Neural progenitor cell (in vitro differentiated cells): ENCODE measurements around the gene NFATC4. TPM values are rescaled to one million over a fixed set of nuclear protein-coding genes. Genes with fewer than 3 reads are reported as not detected.
A peak's percentile ranks its signal among the peaks of the same experiment; 100 is the strongest.

Source experiments
- DNase-seq: peaks from one replicate; pipeline ENCODE4 v3.0.0-alpha.2; 2016; ENCODE audit warnings: low spot score
- H2AFZ ChIP-seq: fragments of 200-600 bp; sonication (generic); replicated peaks from 2 replicates; pipeline ENCODE4 v1.6.1; 2016; ENCODE audit warnings: antibody characterized with exemption
- H3F3A ChIP-seq: fragments of 200-600 bp; sonication (generic); 2 replicates; pipeline ENCODE4 v1.6.1; 2016; ENCODE audit warnings: antibody characterized with exemption, low read depth
- H3K27ac ChIP-seq: fragments of 200-600 bp; sonication (generic); 2 replicates; pipeline ENCODE4 v1.5.1; 2016; ENCODE audit warnings: mild to moderate bottlenecking
- H3K27me3 ChIP-seq: fragments of 200-600 bp; sonication (generic); 2 replicates; pipeline ENCODE4 v1.6.1; 2016; ENCODE audit warnings: mild to moderate bottlenecking, moderate library complexity
- H3K36me3 ChIP-seq: fragments of 200-600 bp; sonication (generic); 2 replicates; pipeline ENCODE4 v1.5.1; 2016
- H3K4me1 ChIP-seq: fragments of 200-600 bp; sonication (generic); 2 replicates; pipeline ENCODE4 v1.6.1; 2016; ENCODE audit warnings: mixed run types
- H3K4me2 ChIP-seq: fragments of 200-600 bp; sonication (generic); 2 replicates; pipeline ENCODE4 v1.6.1; 2016
- H3K4me3 ChIP-seq: fragments of 200-600 bp; sonication (generic); 2 replicates; pipeline ENCODE4 v1.5.1; 2016
- H3K79me2 ChIP-seq: fragments of 200-600 bp; sonication (generic); 2 replicates; pipeline ENCODE4 v1.6.1; 2016; ENCODE audit warnings: low read depth
- H3K9ac ChIP-seq: fragments of 200-600 bp; sonication (generic); 2 replicates; pipeline ENCODE4 v1.6.1; 2016
- H3K9me3 ChIP-seq: fragments of 200-600 bp; sonication (generic); 2 replicates; pipeline ENCODE4 v1.5.1; 2016; ENCODE audit warnings: low read depth
- H4K20me1 ChIP-seq: fragments of 200-600 bp; sonication (generic); 2 replicates; pipeline ENCODE4 v1.6.1; 2016; ENCODE audit warnings: low read depth
- H3K27ac Mint-ChIP-seq: 3 replicates; pipeline ENCODE4 v1.8.0; 2021; ENCODE audit warnings: mixed read lengths
- H3K27me3 Mint-ChIP-seq: 2 replicates; pipeline ENCODE4 v1.8.0; 2022; ENCODE audit warnings: low read depth, mild to moderate bottlenecking, inconsistent platforms, moderate library complexity, mixed read lengths; ENCODE audit not compliant: insufficient read depth
- H3K36me3 Mint-ChIP-seq: 3 replicates; pipeline ENCODE4 v1.8.0; 2021; ENCODE audit warnings: mixed read lengths
- H3K4me1 Mint-ChIP-seq: 3 replicates; pipeline ENCODE4 v1.8.0; 2021; ENCODE audit warnings: mixed read lengths
- H3K4me3 Mint-ChIP-seq: 3 replicates; pipeline ENCODE4 v1.8.0; 2021; ENCODE audit warnings: mild to moderate bottlenecking, moderate library complexity, mixed read lengths
- H3K9me3 Mint-ChIP-seq: 3 replicates; pipeline ENCODE4 v1.8.0; 2020; ENCODE audit warnings: mixed read lengths
- EZH2 ChIP-seq: fragments of 200-600 bp; sonication (generic); IDR thresholded peaks from 2 replicates; pipeline ENCODE4 v1.6.1; 2017; ENCODE audit warnings: antibody characterized with exemption, mild to moderate bottlenecking, moderate library complexity
- EZH2phosphoT487 ChIP-seq: fragments of 200-600 bp; sonication (generic); IDR thresholded peaks from 2 replicates; pipeline ENCODE4 v1.6.1; 2017; ENCODE audit warnings: antibody characterized with exemption
- total RNA-seq: library from RNA; depleted of rRNA; stranded (reverse); fragments of >200 nt; gene quantifications from 2 replicates; pipeline ENCODE4 v1.2.3, GENCODE V29; 2015; ENCODE audit warnings: low replicate concordance
- TF ChIP-seq, protein P1 (sequence below): fragments of 200-600 bp; sonication (generic); IDR thresholded peaks from 2 replicates; pipeline ENCODE4 v1.5.1; 2017; ENCODE audit warnings: antibody characterized with exemption, mild to moderate bottlenecking

The NFATC4 gene
- total RNA-seq, 1 donor from 2014 or later, result 38.2 TPM

DNA sequence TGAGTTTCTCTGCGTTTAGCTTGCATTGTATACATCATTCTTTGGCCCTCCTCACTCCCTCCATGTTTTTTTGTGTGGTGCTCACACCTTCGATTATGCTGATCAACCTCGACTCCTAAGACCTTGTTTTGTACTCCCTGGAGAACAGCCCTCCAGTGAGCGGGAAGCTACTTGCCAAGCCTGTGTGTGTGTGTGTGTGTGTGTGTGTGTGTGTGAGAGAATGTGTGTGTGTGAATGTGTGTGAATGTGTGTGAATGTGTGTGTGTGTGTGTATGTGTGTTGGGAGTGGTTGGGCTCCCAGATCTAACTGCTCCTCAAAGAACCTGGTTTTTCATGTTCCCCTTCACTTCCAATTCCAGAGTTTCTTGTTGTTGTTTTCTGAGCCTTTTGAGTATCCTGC is 36.8 kb downstream of the NFATC4 start:
- H3K9me3 ChIP-seq, result no peaks in the 10 kb centered on the region
- H3K27ac ChIP-seq, result no peak overlapping the region
- Mint-ChIP-seq H3K9me3 (peaks cover 3% of the 10 kb centered on the region), H3K4me3 (no peak overlapping the region), H3K36me3 (no peaks in the 10 kb centered on the region), H3K27me3 (peaks cover 4% of the 10 kb centered on the region), H3K27ac (no peak overlapping the region), H3K4me1 (peaks cover 27% of the 10 kb centered on the region)
- no peaks in the 10 kb centered on the region for H3F3A ChIP-seq
- H4K20me1 ChIP-seq, result no peaks in the 10 kb centered on the region
- H3K79me2 ChIP-seq, result peaks cover 30% of the 10 kb centered on the region
- H2AFZ ChIP-seq, result no peak overlapping the region
- peak overlapping the region; percentile 57 for H3K4me2 ChIP-seq
- no peak overlapping the region for H3K9ac ChIP-seq
- DNase-seq, result no peak
- no peaks in the 10 kb centered on the region for H3K27me3 ChIP-seq
- no peaks in the 10 kb centered on the region for H3K36me3 ChIP-seq
- TF ChIP-seq EZH2phosphoT487, result no peak
- TF ChIP-seq EZH2, result no peak
- TF ChIP-seq, protein P1, sequence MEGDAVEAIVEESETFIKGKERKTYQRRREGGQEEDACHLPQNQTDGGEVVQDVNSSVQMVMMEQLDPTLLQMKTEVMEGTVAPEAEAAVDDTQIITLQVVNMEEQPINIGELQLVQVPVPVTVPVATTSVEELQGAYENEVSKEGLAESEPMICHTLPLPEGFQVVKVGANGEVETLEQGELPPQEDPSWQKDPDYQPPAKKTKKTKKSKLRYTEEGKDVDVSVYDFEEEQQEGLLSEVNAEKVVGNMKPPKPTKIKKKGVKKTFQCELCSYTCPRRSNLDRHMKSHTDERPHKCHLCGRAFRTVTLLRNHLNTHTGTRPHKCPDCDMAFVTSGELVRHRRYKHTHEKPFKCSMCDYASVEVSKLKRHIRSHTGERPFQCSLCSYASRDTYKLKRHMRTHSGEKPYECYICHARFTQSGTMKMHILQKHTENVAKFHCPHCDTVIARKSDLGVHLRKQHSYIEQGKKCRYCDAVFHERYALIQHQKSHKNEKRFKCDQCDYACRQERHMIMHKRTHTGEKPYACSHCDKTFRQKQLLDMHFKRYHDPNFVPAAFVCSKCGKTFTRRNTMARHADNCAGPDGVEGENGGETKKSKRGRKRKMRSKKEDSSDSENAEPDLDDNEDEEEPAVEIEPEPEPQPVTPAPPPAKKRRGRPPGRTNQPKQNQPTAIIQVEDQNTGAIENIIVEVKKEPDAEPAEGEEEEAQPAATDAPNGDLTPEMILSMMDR, result no peak
- H3K4me1 ChIP-seq, result peaks cover 44% of the 10 kb centered on the region
- H3K4me3 ChIP-seq, result no peak overlapping the region

DNA sequence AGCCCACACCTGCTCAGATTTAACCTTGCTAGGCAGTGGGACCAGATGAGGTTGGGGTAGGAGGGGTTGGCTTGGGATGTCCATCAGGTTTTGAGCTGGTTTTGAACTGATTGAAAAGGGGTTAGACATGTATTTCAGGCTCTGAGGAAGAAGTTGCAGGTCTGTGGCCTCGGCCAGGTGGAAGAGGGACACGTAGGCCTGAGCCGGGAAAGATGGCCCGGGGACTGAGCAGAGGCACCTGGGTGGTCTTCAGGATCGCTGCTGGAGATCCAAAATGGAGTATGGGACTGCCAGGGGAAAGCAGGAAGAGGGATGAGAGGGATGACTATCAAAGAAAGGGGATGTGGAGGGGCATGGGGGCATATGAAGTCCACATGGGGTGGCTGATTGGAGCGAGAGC is 38.4 kb downstream of the NFATC4 start:
- H3K4me2 ChIP-seq, result no peak overlapping the region
- H3K9me3 ChIP-seq, result no peaks in the 10 kb centered on the region
- no peak overlapping the region for H2AFZ ChIP-seq
- TF ChIP-seq EZH2phosphoT487, result no peak
- H3K27me3 Mint-ChIP-seq, result peaks cover 4% of the 10 kb centered on the region
- H3K4me3 Mint-ChIP-seq, result no peak overlapping the region
- H3K79me2 ChIP-seq, result peaks cover 17% of the 10 kb centered on the region
- no peaks in the 10 kb centered on the region for H4K20me1 ChIP-seq
- no peaks in the 10 kb centered on the region for H3F3A ChIP-seq
- no peaks in the 10 kb centered on the region for H3K36me3 ChIP-seq
- no peak overlapping the region for H3K27ac Mint-ChIP-seq
- DNase-seq, result no peak
- peaks cover 17% of the 10 kb centered on the region for H3K4me1 Mint-ChIP-seq
- H3K9ac ChIP-seq, result no peak overlapping the region
- peaks cover 28% of the 10 kb centered on the region for H3K4me1 ChIP-seq
- H3K4me3 ChIP-seq, result no peak overlapping the region
- peaks cover 2% of the 10 kb centered on the region for H3K36me3 Mint-ChIP-seq
- no peak overlapping the region for H3K27ac ChIP-seq
- H3K9me3 Mint-ChIP-seq, result peaks cover 3% of the 10 kb centered on the region
- no peaks in the 10 kb centered on the region for H3K27me3 ChIP-seq

DNA sequence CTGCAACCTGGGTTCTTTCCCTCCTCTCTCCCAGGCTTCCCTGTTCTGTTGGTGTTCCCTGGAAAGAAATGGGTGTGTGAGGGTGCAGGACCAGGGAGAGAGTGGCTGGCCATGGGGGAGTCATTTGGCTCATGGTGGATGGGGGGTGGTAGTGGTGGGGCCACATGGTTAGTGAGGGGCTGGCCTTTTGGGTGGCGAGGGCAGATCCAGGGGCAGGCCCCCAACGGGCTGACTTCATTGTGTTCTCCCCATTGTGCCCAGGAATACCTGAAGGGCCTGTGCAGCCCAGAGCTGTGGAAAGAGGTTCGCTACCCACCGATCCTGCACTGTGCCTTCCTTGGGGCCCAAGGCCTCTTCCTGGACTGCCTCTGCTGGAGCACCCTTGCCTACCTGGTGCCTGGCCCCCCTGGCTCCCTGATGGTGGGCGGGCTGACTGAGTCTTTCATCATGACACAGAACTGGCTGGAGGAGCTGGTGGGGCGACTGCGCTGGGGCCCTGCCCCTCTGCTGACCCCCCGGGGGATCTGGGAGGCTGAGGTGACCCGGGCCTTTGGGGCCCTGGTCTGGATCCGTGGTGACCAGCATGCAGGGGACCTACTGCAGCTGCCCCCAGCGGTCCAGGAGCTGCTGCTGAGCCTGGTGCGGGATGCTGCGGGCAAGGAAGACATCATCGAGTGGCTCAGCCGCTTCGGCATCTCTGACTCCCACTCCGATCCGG is 39.8 kb downstream of the NFATC4 start:
- Mint-ChIP-seq H3K36me3 (peaks cover 5% of the 10 kb centered on the region), H3K4me3 (no peak overlapping the region), H3K27ac (no peak overlapping the region), H3K4me1 (peaks cover 15% of the 10 kb centered on the region), H3K9me3 (peaks cover 3% of the 10 kb centered on the region), H3K27me3 (peaks cover 4% of the 10 kb centered on the region)
- DNase-seq, result no peak
- no peak overlapping the region for H3K4me3 ChIP-seq
- H3K9ac ChIP-seq, result no peak overlapping the region
- peaks cover 16% of the 10 kb centered on the region for H3K79me2 ChIP-seq
- H3K27me3 ChIP-seq, result no peaks in the 10 kb centered on the region
- H4K20me1 ChIP-seq, result peaks cover 4% of the 10 kb centered on the region
- H3K9me3 ChIP-seq, result no peaks in the 10 kb centered on the region
- H3K4me2 ChIP-seq, result no peak overlapping the region
- no peaks in the 10 kb centered on the region for H3F3A ChIP-seq
- no peak overlapping the region for H3K27ac ChIP-seq
- H3K36me3 ChIP-seq, result no peaks in the 10 kb centered on the region
- no peak overlapping the region for H2AFZ ChIP-seq
- H3K4me1 ChIP-seq, result peaks cover 20% of the 10 kb centered on the region
- TF ChIP-seq, protein P1, result no peak
- TF ChIP-seq EZH2phosphoT487 (no peak), EZH2 (no peak)

DNA sequence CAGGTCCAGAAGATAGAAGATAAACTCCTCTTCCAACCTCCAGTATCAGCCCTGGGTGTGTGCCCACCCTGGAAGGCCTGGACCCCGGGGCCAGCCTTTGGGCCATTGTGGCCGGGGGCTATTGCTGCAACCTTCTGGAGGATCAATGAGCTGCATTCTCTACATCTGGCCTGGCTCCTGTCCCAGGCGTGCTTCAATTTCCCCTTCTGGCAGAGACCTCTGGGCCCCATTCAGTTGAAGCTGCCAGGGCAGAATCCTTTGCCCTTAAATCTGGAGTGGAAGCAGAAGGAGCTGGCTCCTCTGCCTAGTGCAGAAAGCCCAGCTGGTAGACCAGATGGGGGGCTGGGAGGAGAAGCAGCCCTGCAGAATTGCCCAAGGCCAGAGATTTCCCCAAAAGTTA is 40.8 kb downstream of the NFATC4 start:
- H3K9ac ChIP-seq, result no peak overlapping the region
- DNase-seq, result no peak
- H3F3A ChIP-seq, result no peaks in the 10 kb centered on the region
- H3K9me3 Mint-ChIP-seq, result peaks cover 3% of the 10 kb centered on the region
- no peak overlapping the region for H3K4me2 ChIP-seq
- H3K27ac ChIP-seq, result no peak overlapping the region
- H2AFZ ChIP-seq, result no peak overlapping the region
- peaks cover 4% of the 10 kb centered on the region for H3K27me3 Mint-ChIP-seq
- no peaks in the 10 kb centered on the region for H3K36me3 ChIP-seq
- H3K4me1 ChIP-seq, result peaks cover 10% of the 10 kb centered on the region
- H3K36me3 Mint-ChIP-seq, result peaks cover 6% of the 10 kb centered on the region
- no peak overlapping the region for H3K4me3 Mint-ChIP-seq
- peaks cover 4% of the 10 kb centered on the region for H4K20me1 ChIP-seq
- TF ChIP-seq EZH2phosphoT487 (no peak), EZH2 (no peak)
- TF ChIP-seq, protein P1, result no peak
- H3K9me3 ChIP-seq, result no peaks in the 10 kb centered on the region
- no peak overlapping the region for H3K27ac Mint-ChIP-seq
- peaks cover 12% of the 10 kb centered on the region for H3K79me2 ChIP-seq
- H3K4me1 Mint-ChIP-seq, result peaks cover 12% of the 10 kb centered on the region
- H3K4me3 ChIP-seq, result no peak overlapping the region
- H3K27me3 ChIP-seq, result no peaks in the 10 kb centered on the region
